DMS 273 (cell line): Measurements from ENCODE around the gene ABR.

Experiments
- DNase-seq: peaks from one replicate; lab custom pipeline; 2025; ENCODE audit not compliant: unreplicated experiment; lab: John Stamatoyannopoulos, UW

The ABR gene

DNA sequence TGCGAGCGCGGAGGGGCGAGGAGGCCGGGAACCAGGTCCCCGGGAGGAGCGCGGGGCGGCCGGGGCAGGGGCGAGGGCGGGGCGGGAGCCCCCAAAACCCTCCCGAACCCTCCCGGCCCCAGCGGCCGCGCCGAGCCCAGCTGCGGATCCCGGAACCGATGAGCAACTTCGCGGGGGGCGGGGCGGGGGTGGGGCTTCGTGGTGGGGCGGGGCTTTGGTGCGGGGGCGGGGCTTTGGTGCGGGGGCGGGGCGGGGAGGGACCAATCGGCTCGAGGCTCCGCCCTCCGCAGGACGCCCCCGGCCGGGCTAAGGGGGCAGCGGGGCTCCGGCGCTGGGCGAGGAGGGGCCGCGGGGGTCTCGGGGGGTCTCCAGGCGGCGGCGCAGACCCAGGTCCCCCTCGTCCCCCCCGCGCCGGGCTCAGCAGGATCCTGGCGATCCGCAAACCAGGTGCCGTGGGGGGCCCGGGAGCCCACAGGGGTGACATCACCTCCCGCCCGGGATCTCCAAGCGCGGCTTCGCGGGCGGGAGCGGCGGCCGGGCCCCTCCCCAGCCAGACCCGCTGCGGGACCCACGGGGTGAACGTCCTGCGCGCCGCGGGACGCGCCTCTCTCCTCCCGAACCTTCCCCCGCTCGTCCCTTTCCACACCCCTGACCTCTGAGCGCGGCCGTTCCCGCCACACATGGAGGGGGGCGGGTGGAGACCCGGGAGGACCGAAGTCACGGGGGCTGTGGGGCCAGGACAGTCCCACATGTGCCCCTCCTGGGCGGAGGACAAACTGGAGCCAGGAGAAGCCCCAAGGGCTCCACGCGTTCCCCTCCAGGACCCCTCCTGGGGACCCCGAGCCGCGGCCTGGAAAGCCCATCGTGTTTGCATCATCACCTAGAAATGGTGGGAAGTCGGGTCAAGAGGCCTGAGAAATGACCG, at the start of gene ABR:
Gene ABR, minus strand, starts transcription at position 164 of the 925 bp plus-strand sequence. CDS start 254 bp downstream, outside the sequence.
- peak; percentile 57 for DNase-seq

DNA sequence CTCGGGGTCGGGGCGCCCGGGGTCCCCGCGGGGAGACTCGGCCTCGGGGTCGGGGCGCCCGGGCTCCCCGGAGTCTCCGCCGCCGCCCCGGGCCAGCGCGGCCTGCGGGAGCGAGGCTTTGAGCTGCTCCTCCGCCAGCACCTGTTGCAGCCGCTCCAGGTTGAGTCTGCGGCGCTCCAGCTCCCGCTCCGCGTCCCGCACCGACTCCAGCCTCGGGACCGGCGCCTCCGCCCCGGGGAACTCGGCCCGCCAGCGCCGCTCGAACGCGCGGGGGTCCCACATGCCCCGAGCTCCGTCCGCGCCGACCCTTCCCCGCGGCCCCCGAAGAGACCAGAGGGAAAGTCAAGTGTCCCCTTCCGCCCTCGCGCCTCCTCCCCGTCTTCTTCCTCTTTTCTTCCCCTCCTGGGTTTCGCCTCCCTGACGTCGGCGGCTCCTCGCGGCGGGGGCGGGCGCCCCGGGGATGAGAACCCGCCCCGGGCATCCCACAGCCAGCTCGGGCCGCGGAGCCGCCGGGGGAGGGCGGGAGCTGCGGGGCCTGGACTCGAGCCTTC, 49.6 kb upstream of the ABR start:
- DNase-seq, result peak; percentile 58

DNA sequence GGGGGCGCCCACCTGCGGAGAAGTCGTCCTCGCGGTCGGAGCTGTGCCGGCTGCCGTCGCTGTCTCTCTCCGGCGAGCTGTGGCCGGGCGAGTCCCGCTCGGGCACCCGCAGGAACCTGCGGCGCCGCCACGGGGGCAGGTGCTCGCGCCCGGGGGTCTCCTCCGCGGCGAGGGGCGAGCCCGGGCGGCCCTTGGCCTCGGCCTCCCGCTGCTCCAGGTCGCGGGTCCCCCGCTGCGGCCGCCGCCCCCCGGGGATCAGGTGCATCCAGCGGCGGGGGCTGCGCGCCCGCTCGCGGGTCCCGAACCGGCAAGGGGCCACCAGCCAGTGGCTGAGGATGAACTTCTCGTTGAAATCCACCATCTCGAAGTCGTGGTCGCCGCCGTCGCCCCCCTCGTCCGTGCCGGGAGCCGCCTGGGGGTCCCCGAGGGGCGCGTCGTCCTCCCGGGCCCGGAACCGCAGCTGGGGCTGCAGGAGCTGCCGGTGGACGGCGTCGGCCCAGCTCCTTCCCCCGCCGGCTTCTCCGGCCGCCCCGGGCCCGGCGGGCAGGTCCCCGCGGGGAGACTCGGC, 49.1 kb upstream of the ABR start:
- DNase-seq, result no peak

DNA sequence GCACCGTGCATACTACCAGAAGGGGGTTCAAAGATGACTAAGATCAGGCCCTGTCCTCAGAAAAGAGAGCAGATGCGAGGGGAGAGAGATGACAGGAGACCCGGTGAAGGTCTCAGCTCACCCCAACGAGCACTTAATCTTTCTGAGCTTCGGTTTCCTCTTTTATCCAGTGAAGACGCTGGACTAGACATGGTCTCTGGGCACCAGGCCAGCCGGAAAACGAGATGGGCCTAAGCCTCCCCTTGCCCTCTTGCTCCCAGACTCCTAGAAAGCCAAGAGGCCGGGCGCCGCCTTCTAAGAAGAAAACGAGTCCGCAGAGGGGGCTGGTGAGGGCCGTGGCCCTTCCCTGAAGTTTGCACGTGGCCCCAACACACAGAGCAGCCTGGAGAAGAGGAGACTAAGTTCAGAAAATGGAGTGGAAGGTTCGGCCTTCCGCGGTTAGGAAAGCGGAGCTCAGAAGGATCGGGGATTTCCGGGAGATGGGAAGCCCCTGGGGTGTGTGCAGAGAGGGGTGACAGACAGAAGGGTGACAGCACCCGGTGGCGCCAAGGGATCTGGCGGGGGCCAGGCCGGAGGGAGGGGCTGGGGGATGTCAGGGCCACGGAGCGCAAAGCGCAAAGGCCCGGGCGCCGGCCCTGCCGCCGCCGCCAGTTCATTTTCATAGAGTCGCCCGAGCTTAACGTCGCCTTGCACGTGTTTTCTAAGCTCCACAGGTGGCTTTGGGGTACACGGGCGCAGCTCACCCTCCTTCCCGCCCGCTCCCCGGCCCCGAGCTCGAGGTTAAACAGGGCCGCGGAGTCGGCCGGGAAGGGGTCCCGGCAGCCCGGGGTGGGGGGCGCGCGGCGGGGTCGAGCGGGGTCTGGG, 48.4 kb upstream of the ABR start:
- DNase-seq, result no peak

DNA sequence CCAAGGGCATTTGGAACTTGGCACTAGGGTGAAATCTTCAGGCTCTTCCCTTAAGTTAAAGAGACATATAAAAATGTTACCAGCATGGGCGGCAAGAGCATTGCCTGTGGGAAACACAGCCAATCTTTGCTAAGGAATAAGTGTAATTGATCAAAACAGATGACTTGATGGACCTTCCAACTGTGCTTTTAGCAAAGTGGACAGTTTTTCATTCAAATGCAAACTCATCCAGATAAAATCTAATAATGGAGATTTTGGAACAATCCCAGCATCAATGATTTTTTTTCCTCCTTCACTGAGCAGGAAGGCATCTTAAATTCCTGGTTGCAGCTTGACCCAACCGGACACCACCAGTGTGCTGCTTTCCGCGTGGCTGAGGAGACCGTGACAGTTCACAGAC, 47.6 kb upstream of the ABR start:
- no peak for DNase-seq

DNA sequence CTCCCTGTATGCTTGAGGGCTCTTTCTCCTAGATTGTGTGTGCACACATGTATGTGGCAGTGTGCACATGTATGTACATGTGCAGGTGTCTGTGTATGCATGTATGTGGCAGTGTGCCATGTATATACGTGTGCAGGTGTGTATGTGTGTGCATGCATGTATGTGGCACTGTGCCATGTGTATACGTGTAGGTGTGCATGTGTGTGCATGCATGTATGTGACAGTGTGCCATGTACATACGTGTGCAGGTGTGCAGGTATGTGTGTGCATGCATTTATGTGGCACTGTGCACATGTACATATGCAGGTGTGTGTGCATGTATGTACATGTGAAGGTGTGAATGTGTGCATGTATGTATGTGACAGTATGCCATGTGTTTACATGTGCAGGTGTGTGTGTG, 46.5 kb upstream of the ABR start:
- no peak for DNase-seq

DNA sequence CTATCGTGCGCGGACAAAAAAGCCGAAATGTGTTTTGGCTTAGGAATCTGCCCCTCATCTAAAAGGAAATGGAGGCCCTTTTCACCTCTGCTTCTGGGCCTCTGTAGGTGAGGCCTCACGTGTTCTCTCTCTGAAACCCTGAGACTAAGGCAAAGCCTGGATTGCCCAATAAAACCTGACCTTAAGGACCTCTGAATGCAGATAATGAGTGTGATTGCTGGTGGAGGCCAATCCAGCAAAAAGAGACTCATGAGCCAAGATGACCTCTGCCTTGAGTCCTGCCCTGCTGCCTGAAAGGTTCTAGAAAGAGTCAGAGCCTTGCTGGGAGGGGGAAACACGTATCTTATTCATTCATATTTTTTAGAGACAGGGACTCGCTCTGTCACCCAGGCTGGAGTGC, 44.5 kb upstream of the ABR start:
- DNase-seq, result no peak

DNA sequence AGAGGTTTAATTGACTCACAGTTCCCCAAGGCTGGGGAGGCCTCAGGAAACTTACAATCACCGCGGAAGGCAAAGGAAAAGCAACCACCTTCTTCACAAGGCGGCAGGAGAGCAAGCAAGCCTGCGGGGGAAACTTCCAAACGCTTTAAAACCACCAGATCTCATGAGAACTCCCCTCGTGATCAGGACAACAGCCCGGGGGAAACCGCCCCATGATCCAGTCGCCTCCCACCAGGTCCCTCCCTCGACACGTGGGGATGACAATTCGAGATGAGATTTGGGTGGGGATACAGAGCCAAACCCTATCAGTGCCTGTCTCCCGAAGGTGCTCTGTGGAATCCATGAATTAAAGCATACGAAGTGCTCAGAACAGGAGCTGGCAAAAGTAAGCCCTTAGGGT, 43.9 kb upstream of the ABR start:
- no peak for DNase-seq

DNA sequence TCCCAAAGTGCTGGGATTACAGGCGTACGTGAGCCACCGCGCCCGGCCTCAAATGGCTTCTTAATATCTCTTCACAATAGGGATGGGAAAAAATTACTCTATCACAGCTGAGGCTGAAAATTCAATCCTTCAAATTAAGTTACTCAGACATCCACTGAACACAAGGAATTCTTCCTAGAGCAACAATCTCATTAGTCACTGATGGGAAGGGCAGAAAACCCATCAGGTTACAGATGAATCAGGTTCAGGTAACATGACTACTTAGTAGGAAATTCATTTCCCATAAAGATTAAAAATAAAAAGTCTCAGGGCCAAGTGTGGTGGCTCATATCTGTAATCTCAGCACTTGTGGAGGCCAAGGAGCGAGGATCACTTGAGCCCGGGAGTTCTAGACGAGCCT, 42.5 kb upstream of the ABR start:
- no peak for DNase-seq

DNA sequence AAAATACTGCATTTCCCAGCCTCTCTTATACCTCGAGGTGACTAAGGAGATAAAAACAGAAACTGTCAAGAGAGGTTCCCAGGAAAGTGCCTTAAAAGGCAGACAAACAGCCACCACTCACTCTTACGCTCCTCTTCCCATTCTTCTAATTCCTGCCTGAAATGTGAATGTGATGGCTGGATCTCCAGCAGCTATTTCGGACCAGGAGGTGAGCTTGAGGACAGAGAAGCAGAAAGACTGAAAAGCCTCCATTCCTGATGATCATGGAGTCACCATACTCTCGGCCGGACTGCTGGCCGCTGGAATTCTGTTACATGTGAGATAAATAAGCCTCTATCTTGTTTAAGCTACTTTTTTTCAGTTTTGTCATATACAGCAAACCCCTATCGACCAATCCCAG, 41.4 kb upstream of the ABR start:
- DNase-seq, result no peak

DNA sequence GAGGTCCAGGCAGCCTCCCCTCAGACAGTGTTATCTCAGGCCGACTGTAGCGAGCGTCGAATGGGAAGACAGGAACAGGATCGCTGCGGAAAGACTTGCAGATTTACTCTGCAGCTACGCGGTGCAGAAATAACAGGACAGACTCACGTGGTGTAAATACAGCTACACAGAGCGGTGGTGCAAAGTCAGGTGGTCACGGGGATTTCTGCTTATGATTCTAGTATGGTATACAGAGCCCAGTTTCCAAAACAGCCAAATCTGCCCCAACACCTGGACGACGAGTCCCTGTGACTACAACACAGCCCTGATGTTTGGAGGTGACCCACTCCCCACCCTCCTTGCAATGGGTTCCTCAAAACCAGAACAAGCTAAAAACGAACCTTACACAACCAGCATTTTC, 40.6 kb upstream of the ABR start:
- DNase-seq, result no peak

DNA sequence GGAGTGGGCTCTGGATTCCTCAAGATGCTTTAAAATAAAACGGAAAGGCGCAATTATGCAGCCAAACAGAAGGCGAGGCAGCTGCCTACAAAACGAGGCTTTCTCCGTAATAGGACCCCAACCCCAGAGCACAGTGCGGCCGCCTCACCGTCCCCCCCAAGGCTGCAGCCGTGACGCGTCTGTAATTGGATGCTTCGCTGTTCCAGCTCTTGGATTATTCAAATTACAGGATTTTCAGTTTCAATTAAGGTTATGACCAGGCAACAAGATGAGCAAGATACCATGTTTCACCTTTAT, 37.3 kb upstream of the ABR start:
- no peak for DNase-seq

DNA sequence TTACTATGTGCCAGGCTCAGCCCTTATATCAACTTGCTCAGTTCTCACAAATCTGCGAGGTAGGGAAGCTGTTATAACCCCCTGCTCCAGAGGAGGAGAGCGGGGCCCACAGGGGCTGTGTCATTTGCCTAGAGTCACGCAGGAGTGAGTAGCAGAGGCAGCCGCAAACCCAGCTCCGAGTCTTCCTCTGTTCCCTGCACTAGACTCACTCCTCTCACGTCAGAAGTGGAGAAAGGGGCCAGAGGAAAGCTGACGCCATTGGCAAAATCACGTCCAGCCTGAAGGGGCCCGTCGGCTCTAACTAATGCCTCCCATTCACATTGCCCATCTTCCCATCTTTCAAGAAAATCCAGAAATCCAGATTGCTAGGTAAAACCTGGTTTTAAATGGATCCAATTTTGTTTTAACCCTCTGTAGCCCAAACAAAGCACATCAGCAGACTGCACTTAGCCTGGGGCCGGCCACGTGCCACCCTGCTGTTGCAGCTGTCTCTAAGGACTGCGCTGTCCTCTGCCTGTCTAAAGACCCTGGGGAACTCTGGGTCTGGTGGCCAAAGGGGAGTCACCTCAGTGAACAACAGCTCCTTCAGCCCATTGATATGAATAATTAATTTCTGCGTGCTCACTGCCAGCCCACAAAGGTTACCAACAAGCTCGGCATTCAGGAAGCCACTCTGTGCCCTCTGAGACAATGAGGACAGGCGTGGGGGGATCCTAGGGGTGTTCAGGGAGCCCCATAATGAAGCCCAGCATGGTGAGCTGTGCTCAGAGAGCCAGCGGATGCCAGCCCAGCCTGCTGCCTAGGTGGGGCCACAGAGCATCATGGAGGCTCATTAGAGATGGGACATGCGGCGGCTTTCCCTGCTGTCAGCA, 36.7 kb upstream of the ABR start:
- DNase-seq, result no peak

DNA sequence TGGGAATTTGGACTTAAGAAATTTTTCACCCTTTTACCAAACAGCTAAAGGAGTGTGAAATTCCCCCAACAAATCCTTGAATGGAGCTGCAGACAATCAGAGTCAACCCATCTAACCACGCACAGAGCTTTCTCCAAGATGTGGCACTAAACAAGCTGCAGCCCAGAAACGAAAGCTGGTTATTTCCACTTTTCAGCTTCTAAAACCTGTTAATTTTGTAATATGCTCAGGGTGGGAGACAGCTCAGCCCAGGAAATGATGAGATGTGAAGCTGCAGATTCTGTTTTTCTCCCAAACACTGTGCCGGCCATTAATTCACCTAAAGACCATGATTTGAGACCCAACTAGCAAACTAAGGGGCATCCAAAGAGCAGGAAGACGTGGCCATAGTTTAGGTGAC, 33.2 kb upstream of the ABR start:
- no peak for DNase-seq

DNA sequence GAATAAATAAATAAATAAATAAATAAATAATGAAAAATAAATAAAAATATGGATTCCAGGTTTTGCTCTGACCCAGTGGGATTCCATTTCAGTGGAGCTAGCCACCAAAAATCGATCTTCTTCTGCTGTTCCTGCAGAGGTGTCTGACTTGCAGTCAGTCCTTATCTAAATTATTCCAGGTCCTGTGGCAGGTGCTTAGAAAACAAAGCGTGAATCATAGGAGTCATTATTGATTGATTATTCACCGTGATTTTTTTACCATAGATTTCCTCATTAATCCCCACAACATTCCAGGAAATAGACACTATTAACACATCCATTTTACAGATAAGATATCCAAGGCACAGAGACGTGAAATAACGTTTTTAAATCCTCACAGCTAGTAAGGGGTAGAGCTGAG, 31.5 kb upstream of the ABR start:
- DNase-seq, result no peak

DNA sequence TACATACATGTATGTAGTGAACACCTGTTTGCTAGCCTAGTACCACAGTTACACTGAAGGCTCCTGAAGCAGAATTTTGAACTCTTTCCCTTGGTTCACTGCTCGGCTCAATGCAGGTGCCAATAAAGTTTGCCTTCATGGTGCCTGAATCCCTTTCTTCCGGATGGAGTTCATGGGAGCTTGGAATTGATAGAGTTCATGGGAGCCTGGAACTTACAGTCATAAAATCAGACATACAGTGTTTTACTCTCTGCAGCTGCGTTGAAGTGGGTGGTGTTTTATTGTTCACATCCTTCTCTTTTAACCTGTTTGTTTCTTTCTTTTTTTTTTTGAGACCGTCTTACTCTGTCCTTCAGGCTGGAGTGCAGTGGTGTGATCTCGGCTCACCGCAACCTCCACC, 29.2 kb upstream of the ABR start:
- DNase-seq, result no peak

DNA sequence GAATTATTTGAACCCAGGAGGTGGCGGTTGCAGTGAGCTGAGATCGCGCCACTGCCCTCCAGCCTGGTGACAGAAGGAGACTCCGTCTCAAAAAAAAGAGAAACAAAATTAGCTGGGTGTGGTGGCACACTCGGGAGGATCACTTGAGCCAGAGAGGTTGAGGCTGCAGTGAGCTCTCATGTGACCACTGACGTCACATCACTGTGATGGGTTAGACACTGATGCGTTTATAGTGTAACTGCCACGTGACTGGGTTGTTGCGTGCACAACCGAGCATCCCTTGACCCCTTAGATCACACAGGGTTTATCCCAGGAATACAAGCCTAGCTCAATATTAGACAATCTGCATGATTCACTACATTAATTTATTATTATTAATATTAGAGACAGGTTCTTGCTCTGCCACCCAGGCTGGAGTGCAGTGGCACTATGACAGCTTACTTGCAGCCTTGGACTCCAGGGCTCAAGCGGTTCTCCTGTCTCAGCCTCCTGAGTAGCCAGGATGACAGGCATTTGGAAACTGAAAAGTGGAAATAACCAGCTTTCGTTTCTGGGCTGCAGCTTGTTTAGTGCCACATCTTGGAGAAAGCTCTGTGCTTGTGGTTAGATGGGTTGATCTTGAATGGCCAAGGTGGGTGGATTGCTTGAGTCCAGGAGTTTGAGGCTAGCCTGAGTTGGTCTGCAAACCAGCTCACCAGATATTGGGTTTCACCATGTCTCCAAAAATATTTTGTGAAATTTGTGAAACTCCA, 26.4 kb upstream of the ABR start:
- no peak for DNase-seq

DNA sequence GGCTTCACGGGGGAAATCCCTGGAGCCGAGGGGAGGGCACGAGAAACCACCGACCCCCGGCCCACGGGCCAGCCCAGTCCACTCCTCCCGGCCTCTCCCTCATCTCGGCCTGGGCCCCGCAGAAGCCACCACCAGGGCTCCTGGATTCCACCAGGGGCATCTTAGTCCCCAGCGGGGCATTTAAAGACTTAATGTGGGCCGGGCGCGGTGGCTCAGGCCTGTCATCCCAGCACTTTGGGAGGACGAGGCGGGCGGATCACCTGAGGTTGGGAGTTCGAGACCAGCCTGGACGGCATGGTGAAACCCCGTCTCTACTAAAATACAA, 24.1 kb upstream of the ABR start:
- no peak for DNase-seq

DNA sequence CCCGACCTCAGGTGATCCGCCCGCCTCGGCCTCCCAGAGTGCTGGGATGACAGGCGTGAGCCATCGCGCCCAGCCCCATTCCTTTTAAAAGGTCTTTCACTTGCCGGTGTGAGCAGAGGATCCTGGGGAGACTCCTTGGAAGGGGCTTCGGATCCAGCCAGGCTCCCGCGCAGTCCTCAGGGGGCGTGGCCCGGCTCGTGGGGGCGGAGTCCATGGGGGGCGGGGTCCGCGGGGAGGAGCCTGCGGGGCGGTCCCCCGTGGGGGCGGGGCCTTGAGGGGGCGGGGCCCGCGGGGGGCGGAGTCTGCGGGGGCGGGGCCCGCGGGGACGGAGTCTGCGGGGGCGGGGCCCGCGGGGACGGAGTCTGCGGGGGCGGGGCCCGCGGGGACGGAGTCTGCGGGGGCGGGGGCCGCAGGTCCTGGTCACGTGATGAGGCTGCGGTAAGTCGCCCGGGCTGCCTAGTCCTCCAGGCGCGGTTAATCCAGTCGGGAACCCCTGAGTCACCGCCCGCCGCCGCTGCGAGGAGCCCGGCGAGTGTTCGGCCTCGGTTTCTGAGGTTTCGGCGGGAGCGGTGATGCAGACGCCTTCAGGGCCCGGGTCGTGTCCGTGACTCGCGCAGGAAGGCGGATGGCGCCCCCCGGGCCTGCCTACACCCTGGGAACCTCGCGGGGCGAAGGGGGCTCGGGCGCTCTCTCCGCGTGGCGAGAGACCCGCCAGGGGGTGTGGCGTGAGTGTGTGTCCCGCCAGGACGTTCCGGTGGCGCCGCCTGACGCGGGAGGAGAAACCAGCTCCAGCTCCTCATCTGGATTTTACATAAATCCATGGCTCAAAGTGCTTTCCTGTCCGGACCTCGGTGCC, 23.6 kb upstream of the ABR start:
- DNase-seq, result no peak
